Measurements from ENCODE around the gene PEX14.
A peak's percentile ranks its signal among the peaks of the same experiment; 100 is the strongest.
"Not testable (repeated sequence)": the region's sequence is repeated elsewhere in the genome, so short reads cannot be mapped to it uniquely, and the experiment has no call there.

The PEX14 gene

GRCh38 chr1:10474613-10475507 lies at the start of gene PEX14:
Gene PEX14, plus strand, starts transcription at chr1:10474950. Its CDS starts 17 bp downstream, at chr1:10474967.
- DNase-seq (ENCODE audit: low read depth, low spot score): peak; percentile 81

- not testable (repeated sequence) for DNase-seq (ENCODE audit: low read depth, low spot score)
Observed at GRCh38 chr1:10425826-10426534, 48.8 kb upstream of the PEX14 start.

- DNase-seq (ENCODE audit: low read depth, low spot score): not testable (repeated sequence)
Observed at GRCh38 chr1:10426535-10426848, 48.3 kb upstream of the PEX14 start.

- no peak for DNase-seq (ENCODE audit: low read depth, low spot score)
Observed at GRCh38 chr1:10428984-10429383, 45.8 kb upstream of the PEX14 start.

GRCh38 chr1:10429868-10430215 lies 44.9 kb upstream of the PEX14 start:
- DNase-seq (ENCODE audit: low read depth, low spot score): no peak

- peak; percentile 79 for DNase-seq (ENCODE audit: low read depth, low spot score)
Observed at GRCh38 chr1:10430216-10431069, 44.3 kb upstream of the PEX14 start, which contains the start of gene CENPS. Gene CENPS, plus strand, starts transcription at chr1:10430433. Its CDS starts 85 bp downstream, at chr1:10430518.

- DNase-seq (ENCODE audit: low read depth, low spot score): no peak
Observed at GRCh38 chr1:10431070-10431730, 43.5 kb upstream of the PEX14 start.

- no peak for DNase-seq (ENCODE audit: low read depth, low spot score)
Observed at GRCh38 chr1:10432910-10433700, 41.6 kb upstream of the PEX14 start.

GRCh38 chr1:10433790-10434189 lies 41.0 kb upstream of the PEX14 start:
- DNase-seq (ENCODE audit: low read depth, low spot score): no peak

GRCh38 chr1:10434590-10434989 lies 40.2 kb upstream of the PEX14 start:
- DNase-seq (ENCODE audit: low read depth, low spot score): no peak

GRCh38 chr1:10437052-10437451 lies 37.7 kb upstream of the PEX14 start:
- no peak for DNase-seq (ENCODE audit: low read depth, low spot score)

GRCh38 chr1:10438677-10439163 lies 36.0 kb upstream of the PEX14 start:
- no peak for DNase-seq (ENCODE audit: low read depth, low spot score)

- no peak for DNase-seq (ENCODE audit: low read depth, low spot score)
Observed at GRCh38 chr1:10440305-10440704, 34.4 kb upstream of the PEX14 start.

- DNase-seq (ENCODE audit: low read depth, low spot score): no peak
Observed at GRCh38 chr1:10440794-10441193, 34.0 kb upstream of the PEX14 start.

GRCh38 chr1:10444248-10444647 lies 30.5 kb upstream of the PEX14 start:
- DNase-seq (ENCODE audit: low read depth, low spot score): no peak

- no peak for DNase-seq (ENCODE audit: low read depth, low spot score)
Observed at GRCh38 chr1:10444795-10445397, 29.9 kb upstream of the PEX14 start.

GRCh38 chr1:10446790-10447422 lies 27.8 kb upstream of the PEX14 start:
- no peak for DNase-seq (ENCODE audit: low read depth, low spot score)

- no peak for DNase-seq (ENCODE audit: low read depth, low spot score)
Observed at GRCh38 chr1:10449751-10450150, 25.0 kb upstream of the PEX14 start, which contains the start of gene CORT. Gene CORT, plus strand, starts transcription at chr1:10450031. Its CDS starts 193 bp downstream, at chr1:10450224.

GRCh38 chr1:10450156-10450814 lies 24.5 kb upstream of the PEX14 start:
- DNase-seq (ENCODE audit: low read depth, low spot score): no peak

Measured in activated naive CD8-positive, alpha-beta T cell treated with anti-CD3 and anti-CD28 coated beads, Interleukin-2, amount 50 U/mL, for 16 hours (primary cell).